ENCODE results near the gene OPRL1. TPM values are rescaled to one million over a fixed set of nuclear protein-coding genes. Genes with fewer than 3 reads are reported as not detected.

OPRL1 gene
- total RNA-seq, 4 donors from 2014 or later: 0.54 to 0.94 (median 0.68) TPM

- TF ChIP-seq POLR2A (IDR thresholded peaks at IDR 0.05) (no peak), CTCF (IDR thresholded peaks at IDR 0.05) (no peak)
- no peak overlapping the region for H3K27ac ChIP-seq
- intact Hi-C loops (cut with DNase I): loop anchor here (10.0 kb wide), 1 partner anchor 534 kb away; the partner anchor contains the start of gene PTK6
- WGBS, 2 donors: 94 to 96% methylated on average over 14 to 17 of the region's 20 CpGs
- peaks cover 1 to 12% of the 10 kb centered on the region in 2 donors for H3K4me1 ChIP-seq
- no peaks in the 10 kb centered on the region for H3K9me3 ChIP-seq
- DNase-seq: no peak
- H3K27me3 ChIP-seq: no peaks in the 10 kb centered on the region
- peaks cover 0 to 9% of the 10 kb centered on the region in 2 donors for H3K36me3 ChIP-seq
- no peak overlapping the region for H3K4me3 ChIP-seq (replicated peaks in 1 of 3)
Observed at GRCh38 chr20:64069209-64069613, 10.7 kb upstream of the OPRL1 start.

GRCh38 chr20:64069614-64070243 lies 10.2 kb upstream of the OPRL1 start:
- no peak for DNase-seq
- TF ChIP-seq POLR2A (IDR thresholded peaks at IDR 0.05): no peak
- peak; percentile 15 to 66 (median 40) for TF ChIP-seq CTCF (IDR thresholded peaks at IDR 0.05)
- peaks cover 0 to 10% of the 10 kb centered on the region in 2 donors for H3K36me3 ChIP-seq

GRCh38 chr20:64070244-64070993 lies 9.5 kb upstream of the OPRL1 start:
- Histone ChIP-seq H3K4me3 (replicated peaks in 1 of 3) (no peak overlapping the region), H3K27ac (no peak overlapping the region), H3K36me3 (peaks cover 0 to 10% of the 10 kb centered on the region in 2 donors), H3K9me3 (no peaks in the 10 kb centered on the region), H3K4me1 (peaks cover 0 to 1% of the 10 kb centered on the region in 2 donors), H3K27me3 (no peaks in the 10 kb centered on the region)
- TF ChIP-seq POLR2A (IDR thresholded peaks at IDR 0.05) (no peak), CTCF (IDR thresholded peaks at IDR 0.05) (no peak)
- 94 to 95% methylated on average over 14 to 29 of the region's 31 CpGs for WGBS, 2 donors
- no peak for DNase-seq
- intact Hi-C loops (cut with DNase I): no loop called here

More at GRCh38 chr20:64069614-64070243, 10.2 kb upstream of the OPRL1 start:
- no peak overlapping the region for H3K4me3 ChIP-seq (replicated peaks in 1 of 3)
- no peaks in the 10 kb centered on the region for H3K27me3 ChIP-seq
- H3K4me1 ChIP-seq: peaks cover 0 to 7% of the 10 kb centered on the region in 2 donors
- no peaks in the 10 kb centered on the region for H3K9me3 ChIP-seq
- WGBS, 2 donors: 71 to 96% methylated on average over 4 to 12 of the region's 14 CpGs
- H3K27ac ChIP-seq: no peak overlapping the region
- intact Hi-C loops (cut with DNase I): loop anchor here (10.0 kb wide), 1 partner anchor 535 kb away; the partner anchor contains the start of gene PTK6

GRCh38 chr20:64071341-64072332 lies 8.2 kb upstream of the OPRL1 start:
- Histone ChIP-seq H3K9me3 (no peaks in the 10 kb centered on the region), H3K4me3 (replicated peaks in 1 of 3) (no peak overlapping the region), H3K27me3 (no peaks in the 10 kb centered on the region), H3K36me3 (peaks cover 0 to 10% of the 10 kb centered on the region in 2 donors), H3K27ac (no peak overlapping the region), H3K4me1 (no peaks in the 10 kb centered on the region)
- no peak for TF ChIP-seq POLR2A (IDR thresholded peaks at IDR 0.05)
- no peak for TF ChIP-seq CTCF (IDR thresholded peaks at IDR 0.05)
- intact Hi-C loops (cut with DNase I): no loop called here
- DNase-seq: no peak
- WGBS, 2 donors: 81 to 93% methylated on average over 16 to 29 of the region's 30 CpGs
